LoVo (cell line): Measurements from ENCODE around the gene PPP2R5C.

Experiments
- DNase-seq: peaks from one replicate; pipeline ENCODE4 v3.0.0-alpha.2; 2016; ENCODE audit warnings: low spot score

PPP2R5C gene

DNA sequence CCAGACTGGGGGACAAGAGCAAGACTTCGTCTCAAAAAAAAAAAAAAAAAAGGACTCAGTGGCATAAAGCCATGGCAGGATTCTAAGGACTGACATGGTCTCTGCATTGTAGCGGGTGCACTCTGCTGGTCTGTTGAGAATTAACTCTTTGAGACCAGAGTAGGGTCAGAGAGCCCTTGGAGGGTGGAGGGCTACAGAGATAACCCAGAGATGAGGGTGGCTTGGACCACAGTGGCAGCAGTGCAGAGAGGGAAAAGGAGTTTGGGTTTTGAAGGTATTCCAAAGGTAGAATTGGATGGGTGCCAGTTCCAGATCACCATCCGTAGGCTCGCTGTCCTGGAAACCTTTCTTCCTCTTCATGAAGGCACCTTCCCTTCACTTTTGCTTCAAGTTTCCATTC lies 188.6 kb downstream of the PPP2R5C start:
- DNase-seq, result no peak

DNA sequence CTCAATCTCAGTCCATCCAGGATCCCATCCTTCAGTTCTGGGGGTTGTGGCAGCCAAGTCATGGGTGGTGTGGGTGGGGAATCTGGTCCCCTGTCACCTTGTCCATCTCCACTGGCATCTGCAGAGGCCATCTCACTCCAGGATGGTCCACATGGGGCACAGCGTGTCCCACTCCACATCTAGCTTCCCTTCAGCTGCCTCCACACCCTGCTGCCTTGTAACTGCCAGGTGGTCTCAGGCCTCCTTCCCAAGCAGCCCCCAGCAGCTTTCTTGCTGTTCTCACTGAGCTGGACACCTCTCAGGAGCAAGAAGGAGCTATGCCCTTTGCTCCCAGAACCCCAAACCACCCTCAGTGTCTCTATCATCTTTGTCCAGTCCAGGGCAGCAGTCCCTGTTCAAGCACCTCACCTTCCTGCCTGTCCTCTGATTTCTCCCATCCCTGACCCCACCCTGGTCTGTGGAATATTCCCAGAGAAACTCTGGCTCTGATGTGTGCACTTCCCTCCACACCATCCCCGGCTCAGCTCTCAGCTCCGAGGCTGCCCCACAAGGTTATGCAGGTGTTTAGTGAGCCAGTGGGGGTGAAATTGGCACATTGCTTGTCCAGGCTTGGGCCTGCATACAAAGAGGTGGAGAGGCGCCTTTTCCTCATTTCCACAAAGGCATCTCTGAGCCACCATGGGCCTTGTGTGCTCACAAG lies 189.2 kb downstream of the PPP2R5C start:
- DNase-seq, result no peak

DNA sequence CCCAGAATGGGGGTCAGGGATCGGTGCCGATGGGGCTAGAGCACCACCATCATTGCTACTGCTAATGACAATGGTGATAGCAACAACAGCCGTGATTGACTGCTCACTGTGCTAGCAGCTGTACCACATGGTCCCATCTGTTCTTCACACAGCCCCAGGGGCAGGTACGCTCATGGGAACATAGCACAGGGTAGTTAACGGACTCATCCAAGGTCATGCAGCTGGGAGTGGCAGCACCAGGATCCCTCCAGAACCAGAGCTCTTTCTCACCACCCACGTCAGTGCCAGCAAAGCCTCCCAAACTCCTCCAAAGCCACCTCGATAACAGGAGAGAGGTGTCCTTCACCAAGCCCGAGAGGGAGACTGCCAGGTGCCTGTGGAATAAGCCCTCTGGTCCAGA lies 191.6 kb downstream of the PPP2R5C start:
- DNase-seq, result no peak

DNA sequence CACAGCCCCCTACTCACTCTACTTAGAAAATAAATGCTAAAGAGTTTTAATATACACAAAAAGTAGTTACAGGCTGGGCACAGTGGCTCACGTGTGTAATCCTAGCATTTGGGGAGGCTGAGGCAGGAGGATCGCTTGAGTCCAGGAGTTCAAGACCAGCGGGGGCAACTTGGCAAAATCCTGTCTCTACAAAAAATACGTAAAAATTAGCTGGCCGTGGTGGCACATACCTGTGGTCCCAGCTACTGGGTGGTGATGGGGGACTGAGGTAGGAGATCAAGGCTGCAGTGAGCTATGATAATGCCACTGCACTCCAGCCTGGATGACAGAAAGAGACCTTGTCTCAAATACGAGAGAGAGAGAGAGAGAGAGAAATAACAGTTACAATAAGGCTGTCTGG lies 193.0 kb downstream of the PPP2R5C start:
- no peak for DNase-seq

GRCh38 chr14:101955695-101956161 lies 194.2 kb downstream of the PPP2R5C start:
- no peak for DNase-seq

DNA sequence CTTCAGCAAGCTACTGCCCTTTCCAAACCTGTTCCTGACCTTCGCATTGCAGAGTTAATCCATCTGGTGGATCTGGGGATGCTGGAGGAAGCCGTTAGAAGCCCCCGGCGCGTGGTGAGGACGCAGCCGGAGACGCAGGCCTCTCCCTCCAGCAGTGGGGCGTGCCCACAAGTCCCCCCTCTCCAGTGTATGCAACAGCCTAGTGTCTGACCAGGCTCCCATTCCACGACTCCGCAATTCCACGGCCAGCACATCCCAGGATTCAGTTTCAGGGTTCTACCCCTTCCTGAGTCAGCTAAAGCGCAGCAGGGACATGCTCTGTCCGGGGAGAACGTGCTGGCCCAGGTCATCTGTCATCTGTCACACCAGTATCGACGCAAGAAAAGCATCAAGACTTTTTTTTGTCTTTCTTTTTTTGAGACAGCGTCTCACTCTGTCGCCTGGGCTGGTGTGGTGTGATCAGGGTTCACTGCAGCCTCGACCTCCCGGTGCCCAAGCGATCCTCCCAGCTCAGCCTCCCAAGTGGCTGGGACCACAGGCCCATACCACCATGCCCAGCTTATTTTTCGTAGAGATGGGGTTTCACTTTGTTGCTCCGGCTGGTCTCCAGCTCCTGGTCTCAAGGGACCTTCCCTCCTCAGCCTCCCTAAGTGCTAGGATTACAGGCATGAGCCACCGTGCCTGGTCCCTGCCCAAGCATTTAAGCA lies 194.8 kb downstream of the PPP2R5C start:
- no peak for DNase-seq

DNA sequence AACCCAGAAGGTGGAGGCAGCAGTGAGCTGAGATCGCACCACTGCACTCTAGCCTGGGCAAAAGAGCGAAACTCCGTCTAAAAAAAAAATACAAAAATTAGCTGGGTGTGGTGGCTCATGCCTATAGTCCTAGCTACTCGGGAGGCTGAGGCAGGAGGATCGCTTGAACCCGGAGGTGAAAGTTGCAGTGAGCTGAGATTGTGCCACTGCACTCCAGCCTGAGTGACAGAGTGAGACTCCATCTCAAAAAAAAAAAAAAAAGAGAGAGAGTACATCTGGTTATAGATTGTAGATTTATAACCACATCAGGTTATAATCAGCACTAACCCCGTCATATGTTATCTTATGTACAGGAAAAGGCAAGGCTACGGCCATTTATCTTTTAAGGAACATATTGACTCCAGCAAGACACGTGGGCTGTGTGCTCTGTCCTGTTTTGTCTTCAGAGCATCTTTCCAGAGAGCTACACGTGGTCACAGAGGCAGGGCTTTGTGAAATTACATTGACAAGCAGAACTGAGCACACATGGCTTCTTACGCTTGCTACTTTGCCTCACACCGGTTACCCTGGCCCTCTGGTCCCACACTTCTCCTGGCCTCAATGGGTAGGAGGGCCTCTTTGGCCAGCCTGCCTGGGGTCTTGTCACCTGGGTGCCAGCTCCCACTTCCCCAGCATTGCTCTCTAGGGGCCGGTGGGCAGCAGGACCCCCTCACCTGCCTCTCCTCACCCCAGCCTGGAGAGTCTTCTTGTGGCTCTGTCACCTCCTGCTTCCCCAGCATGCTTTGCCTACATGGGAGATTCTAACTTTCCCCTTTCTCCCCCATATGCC lies 196.1 kb downstream of the PPP2R5C start:
- DNase-seq, result no peak

DNA sequence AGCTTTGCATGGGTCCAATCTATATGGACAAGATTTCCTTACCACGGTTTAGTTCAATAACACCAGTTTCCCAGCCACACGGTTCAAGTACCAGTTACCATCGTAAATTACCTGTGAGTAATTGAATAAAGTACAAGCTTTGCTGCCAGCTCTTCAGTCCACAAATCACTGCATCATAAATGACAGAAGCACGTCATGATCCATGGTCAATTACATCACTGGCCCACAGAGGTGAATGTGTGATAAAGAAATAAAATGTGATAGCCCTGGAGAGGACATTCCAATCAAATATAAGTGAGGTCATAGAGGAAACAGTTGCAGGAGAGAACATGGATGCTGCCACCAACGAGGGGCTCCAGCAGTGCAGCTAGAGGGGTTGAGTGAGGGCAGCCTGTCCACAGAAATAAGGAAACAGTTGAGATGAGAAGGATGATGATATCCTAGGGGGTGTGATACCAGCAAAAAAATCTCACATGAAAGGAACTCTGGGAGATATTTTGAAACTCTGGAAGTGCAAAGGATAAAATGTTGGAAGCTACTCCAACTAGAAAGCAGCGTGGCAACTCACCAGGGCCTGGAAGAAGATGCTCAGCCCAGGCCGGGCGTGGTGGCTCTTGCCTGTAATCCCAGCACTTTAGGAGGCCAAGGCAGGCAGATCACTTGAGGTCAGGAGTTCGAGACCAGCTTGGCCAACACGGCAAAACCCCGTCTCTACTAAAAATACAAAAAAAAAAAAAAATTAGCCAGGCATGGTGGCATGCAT lies 197.1 kb downstream of the PPP2R5C start:
- no peak for DNase-seq

GRCh38 chr14:101959277-101959676 lies 197.8 kb downstream of the PPP2R5C start:
- no peak for DNase-seq

GRCh38 chr14:101960225-101960624 lies 198.7 kb downstream of the PPP2R5C start:
- peak; percentile 20 for DNase-seq

DNA sequence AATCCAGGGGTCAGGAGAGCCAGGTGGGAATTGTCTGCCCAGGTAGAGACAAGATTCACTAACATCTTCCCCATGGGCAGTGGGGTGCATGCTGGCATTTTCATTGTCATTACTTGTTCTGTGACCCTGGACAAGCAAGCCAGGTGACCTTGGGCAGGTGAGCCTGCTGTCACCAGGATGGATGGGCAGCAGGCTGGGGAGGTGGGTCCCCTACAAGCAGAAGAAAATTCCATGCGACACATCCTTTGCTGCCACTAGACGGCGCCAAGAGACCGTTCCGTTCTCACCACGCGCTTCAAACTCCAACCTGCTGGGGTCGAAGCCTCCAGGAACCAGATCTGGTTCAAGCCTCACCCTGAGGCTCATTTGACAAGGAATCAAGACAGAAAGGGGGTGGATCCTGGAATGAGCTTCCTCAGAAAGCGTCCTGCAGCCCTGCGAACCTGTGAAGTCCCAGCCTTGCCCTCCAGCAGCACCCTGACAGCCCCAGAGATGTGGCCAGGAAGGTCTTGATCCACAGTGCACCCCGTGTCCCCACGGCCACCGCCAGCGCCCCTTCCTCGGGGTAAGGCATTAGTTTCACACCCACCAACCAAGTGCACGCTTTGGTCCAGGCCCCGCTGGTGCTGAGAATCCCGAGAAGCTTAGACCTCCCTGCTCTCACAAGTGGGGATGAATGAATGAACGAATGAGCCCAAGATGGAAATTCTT lies 199.7 kb downstream of the PPP2R5C start:
- DNase-seq, result peak; percentile 81

DNA sequence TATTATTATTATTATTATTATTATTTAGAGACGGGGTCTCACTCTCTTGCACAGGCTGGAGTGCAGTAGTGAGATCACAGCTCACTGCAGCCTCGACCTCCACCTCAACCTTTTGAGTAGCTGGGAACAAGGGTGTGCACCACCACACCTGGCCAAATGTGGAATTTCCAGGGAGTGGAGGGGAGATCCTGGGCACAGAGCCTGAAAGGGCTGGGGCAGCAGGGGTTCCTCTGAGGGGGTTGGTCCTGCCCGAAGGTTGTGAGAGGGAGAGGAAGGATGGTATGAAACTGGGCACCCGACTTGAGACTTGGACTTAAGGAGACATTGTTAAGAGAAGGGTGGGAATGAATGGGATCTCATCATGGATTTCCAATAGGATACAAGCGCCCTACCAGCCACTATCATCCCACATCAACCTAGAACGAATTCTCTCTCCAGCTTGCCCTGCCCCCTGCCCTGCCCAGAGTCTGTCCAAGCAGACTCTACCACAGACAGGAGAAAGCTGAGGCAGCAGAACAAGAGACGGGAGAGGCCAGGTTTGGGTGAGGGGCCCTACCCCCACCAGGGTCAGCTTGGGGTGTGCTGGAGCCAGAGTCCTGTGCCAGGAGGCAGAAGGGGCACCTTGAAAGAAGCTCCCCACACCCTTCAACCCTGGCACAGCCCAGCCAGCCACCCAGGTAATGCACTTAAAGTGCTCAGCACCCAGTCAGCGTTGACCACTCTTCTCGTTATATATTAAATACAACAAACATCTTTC lies 200.4 kb downstream of the PPP2R5C start:
- DNase-seq, result no peak

DNA sequence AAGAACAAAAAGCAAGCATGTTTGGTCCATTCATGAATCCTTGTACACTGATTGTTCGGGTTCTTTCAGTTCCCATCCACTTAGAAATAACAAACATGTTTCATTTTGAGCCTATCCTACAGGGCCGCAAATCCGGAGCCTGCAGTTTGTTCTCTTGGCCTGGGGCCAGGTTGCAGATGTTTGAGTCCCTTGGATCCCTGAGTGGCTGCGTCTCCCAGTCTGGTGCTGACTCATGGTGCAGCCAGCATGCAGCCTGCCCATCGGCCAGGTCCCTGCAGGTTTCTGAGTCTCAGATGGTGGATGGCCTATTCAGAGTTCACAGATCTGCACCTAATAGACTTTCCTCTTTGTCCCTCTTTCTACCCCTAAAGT lies 201.0 kb downstream of the PPP2R5C start:
- DNase-seq, result no peak

DNA sequence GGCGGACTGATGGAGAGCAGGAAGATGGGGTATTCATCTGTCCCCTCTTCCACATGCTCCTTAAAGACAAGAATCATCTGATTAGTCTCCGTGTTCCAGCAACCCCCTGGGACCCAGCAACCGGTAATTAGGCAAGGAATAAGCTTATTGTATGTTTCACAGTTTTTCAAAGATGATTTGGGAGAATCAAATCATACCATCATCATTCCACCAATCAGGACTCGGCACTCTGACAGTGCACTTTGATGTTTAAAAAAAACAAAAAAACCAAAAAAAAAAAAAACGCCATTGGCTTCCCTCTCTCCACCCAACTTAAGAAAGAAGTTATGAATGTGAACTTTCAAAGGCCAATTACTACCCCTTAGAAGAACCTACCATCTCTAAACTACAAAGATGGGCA lies 201.5 kb downstream of the PPP2R5C start:
- DNase-seq, result no peak

- no peak for DNase-seq
Measured at GRCh38 chr14:101963656-101964296, 202.3 kb downstream of the PPP2R5C start.

DNA sequence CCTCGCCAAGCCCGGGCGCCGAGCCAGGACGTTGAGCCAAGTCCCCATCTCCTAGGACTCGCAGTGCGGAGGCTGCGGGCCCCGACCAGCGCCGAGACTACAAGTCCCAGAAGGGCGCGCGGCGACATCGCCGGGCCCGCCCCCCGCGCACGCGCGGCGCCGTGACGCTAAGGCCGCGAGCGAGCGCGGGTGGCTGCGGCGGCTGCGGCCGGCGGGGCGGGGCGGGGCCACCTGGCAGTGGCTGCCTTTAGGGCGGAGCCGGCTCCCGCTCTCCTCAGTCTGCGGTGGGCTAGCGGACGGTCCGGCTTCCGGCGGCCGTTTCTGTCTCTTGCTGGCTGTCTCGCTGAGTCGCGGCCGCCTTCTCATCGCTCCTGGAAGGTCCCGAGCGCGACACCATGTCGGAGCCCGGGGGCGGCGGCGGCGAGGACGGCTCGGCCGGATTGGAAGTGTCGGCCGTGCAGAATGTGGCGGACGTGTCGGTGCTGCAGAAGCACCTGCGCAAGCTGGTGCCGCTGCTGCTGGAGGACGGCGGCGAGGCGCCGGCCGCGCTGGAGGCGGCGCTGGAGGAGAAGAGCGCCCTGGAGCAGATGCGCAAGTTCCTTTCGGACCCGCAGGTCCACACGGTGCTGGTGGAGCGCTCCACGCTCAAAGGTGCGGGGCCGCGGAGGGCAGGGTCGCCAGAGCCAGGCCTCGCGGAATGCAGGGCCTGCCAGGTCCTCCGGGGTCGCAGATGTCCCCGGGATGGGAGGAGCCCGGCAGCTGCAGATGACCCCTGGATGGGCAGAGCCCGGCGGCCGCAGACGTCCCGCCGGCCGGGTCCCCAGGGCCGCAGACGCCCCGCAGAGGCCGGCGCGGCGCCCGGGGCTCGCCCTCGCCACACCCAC lies 203.0 kb downstream of the PPP2R5C start, which contains the start of gene DYNC1H1:
Gene DYNC1H1 (plus strand): TSS at position 277 of the 884 bp plus-strand sequence. CDS start 119 bp downstream, at position 396.
- DNase-seq, result peak; percentile 95

DNA sequence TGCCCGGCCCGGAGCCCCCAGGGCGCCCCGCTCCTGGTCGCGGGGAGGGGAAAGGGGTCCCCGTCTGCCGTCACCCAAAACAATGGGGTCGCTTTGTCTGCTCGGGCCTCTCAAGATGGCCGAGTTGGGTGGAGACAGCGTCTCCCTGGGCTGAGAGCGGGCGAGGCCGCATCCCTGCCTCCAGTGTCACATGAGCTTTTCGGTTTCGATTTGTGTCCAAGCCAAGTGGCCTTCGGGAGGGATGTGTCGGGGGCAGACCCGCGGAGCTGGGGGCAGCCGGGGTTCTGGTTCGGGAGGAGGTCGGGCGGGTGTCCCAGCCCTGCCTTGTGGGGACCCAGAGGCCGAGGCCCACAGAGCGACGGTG lies 203.7 kb downstream of the PPP2R5C start:
- peak; percentile 61 for DNase-seq

GRCh38 chr14:101965770-101966722 lies 204.5 kb downstream of the PPP2R5C start:
- DNase-seq, result no peak
